ENCODE measurements around the gene PLK2.

Gene PLK2

DNA sequence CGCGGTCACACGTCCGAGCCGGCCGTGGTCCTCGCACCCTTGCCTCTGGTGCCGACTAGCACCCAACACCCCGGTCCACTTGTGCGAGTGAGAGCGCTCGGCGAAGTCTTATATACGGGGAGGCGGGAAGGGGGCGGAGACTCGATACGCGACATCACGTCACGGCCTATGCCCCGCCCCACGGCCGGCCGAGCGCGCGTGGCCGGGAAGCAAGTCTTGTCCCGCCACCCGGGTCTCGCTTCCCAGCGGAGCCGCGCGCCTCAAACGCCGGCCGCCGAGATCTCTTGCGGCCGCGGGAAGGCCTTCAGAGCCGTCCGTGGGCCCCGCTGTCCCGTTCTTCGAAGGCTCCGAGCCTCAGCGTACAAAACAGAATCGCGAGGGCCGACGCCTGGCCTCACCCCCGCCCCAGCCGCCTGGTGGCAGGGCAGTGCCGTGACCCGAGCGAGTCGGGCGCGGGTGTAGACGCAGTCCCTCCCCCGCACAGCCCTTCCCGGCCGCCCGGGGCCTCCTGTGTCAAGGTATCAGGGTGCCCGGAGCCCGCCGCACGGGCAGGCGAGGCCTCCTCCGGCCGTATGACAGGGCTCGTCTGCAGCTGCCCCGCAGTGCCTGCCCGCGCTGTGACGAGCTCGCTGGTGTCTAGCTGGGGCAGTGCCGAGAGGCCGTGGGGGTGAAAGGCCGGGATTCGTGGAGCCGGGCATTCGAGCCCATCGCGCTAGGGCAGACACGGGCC lies at the start of gene PLK2 (continued):
- TF ChIP-seq GLI2 (tag by site-specific recombination; IDR thresholded peaks at IDR 0.05; ENCODE audit: borderline replicate concordance, low read depth) (no peak), ZNF529 (tag by site-specific recombination; IDR thresholded peaks at IDR 0.05; ENCODE audit: insufficient replicate concordance) (no peak), ZBTB8A (tag by site-specific recombination; IDR thresholded peaks at IDR 0.05) (peak; percentile 85; the same call in 1 of the 2 replicates), ZNF341 (tag by site-specific recombination; IDR thresholded peaks at IDR 0.05; ENCODE audit: low read depth) (no peak), SCRT2 (tag by site-specific recombination; IDR thresholded peaks at IDR 0.05) (peak; percentile 97), SP2 (tag by site-specific recombination; IDR thresholded peaks at IDR 0.05) (peak; percentile 55), ZNF747 (tag by site-specific recombination; IDR thresholded peaks at IDR 0.05) (no peak), BCL11B (tag by site-specific recombination; IDR thresholded peaks at IDR 0.05; ENCODE audit: low read depth) (no peak), ZNF426 (tag by site-specific recombination; IDR thresholded peaks at IDR 0.05) (no peak), ZNF184 (tag by site-specific recombination; IDR thresholded peaks at IDR 0.05) (no peak), ZSCAN30 (tag by site-specific recombination; IDR thresholded peaks at IDR 0.05) (no peak), ZNF112 (tag by site-specific recombination; IDR thresholded peaks at IDR 0.05) (no peak), OVOL3 (tag by site-specific recombination; IDR thresholded peaks at IDR 0.05) (no peak), PRDM1 (tag by site-specific recombination; IDR thresholded peaks at IDR 0.05) (no peak), ZNF548 (tag by site-specific recombination; IDR thresholded peaks at IDR 0.05) (no peak), HOXA7 (CRISPR knock-in tag; IDR thresholded peaks at IDR 0.05; ENCODE audit: borderline replicate concordance) (no peak), ZNF48 (tag by site-specific recombination; IDR thresholded peaks at IDR 0.05) (no peak), ZNF292 (tag by site-specific recombination; IDR thresholded peaks at IDR 0.05; ENCODE audit: borderline replicate concordance, low read depth) (no peak), MZF1 (tag by site-specific recombination; IDR thresholded peaks at IDR 0.05; ENCODE audit: borderline replicate concordance) (no peak), ZNF837 (tag by site-specific recombination; IDR thresholded peaks at IDR 0.05) (no peak), ZNF707 (tag by site-specific recombination; IDR thresholded peaks at IDR 0.05) (no peak), ZNF121 (tag by site-specific recombination; IDR thresholded peaks at IDR 0.05) (peak; percentile 91; the same call in 1 of the 2 replicates)
- TF ChIP-seq, protein P1, sequence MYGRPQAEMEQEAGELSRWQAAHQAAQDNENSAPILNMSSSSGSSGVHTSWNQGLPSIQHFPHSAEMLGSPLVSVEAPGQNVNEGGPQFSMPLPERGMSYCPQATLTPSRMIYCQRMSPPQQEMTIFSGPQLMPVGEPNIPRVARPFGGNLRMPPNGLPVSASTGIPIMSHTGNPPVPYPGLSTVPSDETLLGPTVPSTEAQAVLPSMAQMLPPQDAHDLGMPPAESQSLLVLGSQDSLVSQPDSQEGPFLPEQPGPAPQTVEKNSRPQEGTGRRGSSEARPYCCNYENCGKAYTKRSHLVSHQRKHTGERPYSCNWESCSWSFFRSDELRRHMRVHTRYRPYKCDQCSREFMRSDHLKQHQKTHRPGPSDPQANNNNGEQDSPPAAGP (tag by site-specific recombination; IDR thresholded peaks at IDR 0.05): peak; percentile 14; the same call in 1 of the 2 replicates
- TF ChIP-seq, protein P2, sequence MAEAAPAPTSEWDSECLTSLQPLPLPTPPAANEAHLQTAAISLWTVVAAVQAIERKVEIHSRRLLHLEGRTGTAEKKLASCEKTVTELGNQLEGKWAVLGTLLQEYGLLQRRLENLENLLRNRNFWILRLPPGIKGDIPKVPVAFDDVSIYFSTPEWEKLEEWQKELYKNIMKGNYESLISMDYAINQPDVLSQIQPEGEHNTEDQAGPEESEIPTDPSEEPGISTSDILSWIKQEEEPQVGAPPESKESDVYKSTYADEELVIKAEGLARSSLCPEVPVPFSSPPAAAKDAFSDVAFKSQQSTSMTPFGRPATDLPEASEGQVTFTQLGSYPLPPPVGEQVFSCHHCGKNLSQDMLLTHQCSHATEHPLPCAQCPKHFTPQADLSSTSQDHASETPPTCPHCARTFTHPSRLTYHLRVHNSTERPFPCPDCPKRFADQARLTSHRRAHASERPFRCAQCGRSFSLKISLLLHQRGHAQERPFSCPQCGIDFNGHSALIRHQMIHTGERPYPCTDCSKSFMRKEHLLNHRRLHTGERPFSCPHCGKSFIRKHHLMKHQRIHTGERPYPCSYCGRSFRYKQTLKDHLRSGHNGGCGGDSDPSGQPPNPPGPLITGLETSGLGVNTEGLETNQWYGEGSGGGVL (tag by site-specific recombination; IDR thresholded peaks at IDR 0.05): peak; percentile 30; the same call in 1 of the 2 replicates
- TF ChIP-seq, protein P3, sequence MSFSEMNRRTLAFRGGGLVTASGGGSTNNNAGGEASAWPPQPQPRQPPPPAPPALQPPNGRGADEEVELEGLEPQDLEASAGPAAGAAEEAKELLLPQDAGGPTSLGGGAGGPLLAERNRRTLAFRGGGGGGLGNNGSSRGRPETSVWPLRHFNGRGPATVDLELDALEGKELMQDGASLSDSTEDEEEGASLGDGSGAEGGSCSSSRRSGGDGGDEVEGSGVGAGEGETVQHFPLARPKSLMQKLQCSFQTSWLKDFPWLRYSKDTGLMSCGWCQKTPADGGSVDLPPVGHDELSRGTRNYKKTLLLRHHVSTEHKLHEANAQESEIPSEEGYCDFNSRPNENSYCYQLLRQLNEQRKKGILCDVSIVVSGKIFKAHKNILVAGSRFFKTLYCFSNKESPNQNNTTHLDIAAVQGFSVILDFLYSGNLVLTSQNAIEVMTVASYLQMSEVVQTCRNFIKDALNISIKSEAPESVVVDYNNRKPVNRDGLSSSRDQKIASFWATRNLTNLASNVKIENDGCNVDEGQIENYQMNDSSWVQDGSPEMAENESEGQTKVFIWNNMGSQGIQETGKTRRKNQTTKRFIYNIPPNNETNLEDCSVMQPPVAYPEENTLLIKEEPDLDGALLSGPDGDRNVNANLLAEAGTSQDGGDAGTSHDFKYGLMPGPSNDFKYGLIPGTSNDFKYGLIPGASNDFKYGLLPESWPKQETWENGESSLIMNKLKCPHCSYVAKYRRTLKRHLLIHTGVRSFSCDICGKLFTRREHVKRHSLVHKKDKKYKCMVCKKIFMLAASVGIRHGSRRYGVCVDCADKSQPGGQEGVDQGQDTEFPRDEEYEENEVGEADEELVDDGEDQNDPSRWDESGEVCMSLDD (tag by site-specific recombination; IDR thresholded peaks at IDR 0.05): no peak
- TF ChIP-seq, protein P4, sequence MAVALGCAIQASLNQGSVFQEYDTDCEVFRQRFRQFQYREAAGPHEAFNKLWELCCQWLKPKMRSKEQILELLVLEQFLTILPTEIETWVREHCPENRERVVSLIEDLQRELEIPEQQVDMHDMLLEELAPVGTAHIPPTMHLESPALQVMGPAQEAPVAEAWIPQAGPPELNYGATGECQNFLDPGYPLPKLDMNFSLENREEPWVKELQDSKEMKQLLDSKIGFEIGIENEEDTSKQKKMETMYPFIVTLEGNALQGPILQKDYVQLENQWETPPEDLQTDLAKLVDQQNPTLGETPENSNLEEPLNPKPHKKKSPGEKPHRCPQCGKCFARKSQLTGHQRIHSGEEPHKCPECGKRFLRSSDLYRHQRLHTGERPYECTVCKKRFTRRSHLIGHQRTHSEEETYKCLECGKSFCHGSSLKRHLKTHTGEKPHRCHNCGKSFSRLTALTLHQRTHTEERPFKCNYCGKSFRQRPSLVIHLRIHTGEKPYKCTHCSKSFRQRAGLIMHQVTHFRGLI (tag by site-specific recombination; IDR thresholded peaks at IDR 0.05): 0 out of 2 replicates have a peak, but pooled peaks have one; percentile 26
- TF ChIP-seq, protein P5, sequence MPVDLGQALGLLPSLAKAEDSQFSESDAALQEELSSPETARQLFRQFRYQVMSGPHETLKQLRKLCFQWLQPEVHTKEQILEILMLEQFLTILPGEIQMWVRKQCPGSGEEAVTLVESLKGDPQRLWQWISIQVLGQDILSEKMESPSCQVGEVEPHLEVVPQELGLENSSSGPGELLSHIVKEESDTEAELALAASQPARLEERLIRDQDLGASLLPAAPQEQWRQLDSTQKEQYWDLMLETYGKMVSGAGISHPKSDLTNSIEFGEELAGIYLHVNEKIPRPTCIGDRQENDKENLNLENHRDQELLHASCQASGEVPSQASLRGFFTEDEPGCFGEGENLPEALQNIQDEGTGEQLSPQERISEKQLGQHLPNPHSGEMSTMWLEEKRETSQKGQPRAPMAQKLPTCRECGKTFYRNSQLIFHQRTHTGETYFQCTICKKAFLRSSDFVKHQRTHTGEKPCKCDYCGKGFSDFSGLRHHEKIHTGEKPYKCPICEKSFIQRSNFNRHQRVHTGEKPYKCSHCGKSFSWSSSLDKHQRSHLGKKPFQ (tag by site-specific recombination; IDR thresholded peaks at IDR 0.05): peak; percentile 73; the same call in 1 of the 2 replicates
- TF ChIP-seq, protein P6, sequence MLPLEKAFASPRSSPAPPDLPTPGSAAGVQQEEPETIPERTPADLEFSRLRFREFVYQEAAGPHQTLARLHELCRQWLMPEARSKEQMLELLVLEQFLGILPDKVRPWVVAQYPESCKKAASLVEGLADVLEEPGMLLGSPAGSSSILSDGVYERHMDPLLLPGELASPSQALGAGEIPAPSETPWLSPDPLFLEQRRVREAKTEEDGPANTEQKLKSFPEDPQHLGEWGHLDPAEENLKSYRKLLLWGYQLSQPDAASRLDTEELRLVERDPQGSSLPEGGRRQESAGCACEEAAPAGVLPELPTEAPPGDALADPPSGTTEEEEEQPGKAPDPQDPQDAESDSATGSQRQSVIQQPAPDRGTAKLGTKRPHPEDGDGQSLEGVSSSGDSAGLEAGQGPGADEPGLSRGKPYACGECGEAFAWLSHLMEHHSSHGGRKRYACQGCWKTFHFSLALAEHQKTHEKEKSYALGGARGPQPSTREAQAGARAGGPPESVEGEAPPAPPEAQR (tag by site-specific recombination; IDR thresholded peaks at IDR 0.05): no peak
- TF ChIP-seq, protein P7, sequence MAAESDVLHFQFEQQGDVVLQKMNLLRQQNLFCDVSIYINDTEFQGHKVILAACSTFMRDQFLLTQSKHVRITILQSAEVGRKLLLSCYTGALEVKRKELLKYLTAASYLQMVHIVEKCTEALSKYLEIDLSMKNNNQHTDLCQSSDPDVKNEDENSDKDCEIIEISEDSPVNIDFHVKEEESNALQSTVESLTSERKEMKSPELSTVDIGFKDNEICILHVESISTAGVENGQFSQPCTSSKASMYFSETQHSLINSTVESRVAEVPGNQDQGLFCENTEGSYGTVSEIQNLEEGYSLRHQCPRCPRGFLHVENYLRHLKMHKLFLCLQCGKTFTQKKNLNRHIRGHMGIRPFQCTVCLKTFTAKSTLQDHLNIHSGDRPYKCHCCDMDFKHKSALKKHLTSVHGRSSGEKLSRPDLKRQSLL (tag by site-specific recombination; IDR thresholded peaks at IDR 0.05): no peak

Data from HEK293 (cell line).